Smooth muscle cell (in vitro differentiated cells): Measurements from ENCODE around the gene WBP1L. TPM values are rescaled to one million over a fixed set of nuclear protein-coding genes. Genes with fewer than 3 reads are reported as not detected.

Experiments
- DNase-seq: peaks from one replicate; lab custom pipeline; 2025; ENCODE audit not compliant: unreplicated experiment; lab: John Stamatoyannopoulos, UW
- H2AFZ ChIP-seq: fragments of 200-600 bp; sonication (generic); 2 replicates; pipeline ENCODE4 v1.6.0; 2016; ENCODE audit warnings: antibody characterized with exemption, low read depth, mild to moderate bottlenecking
- H3F3A ChIP-seq: fragments of 200-600 bp; sonication (generic); 2 replicates; pipeline ENCODE4 v1.6.0; 2017; ENCODE audit warnings: antibody characterized with exemption, low read depth
- H3K27ac ChIP-seq: fragments of 200-600 bp; sonication (generic); 2 replicates; pipeline ENCODE4 v1.5.1; 2016; ENCODE audit warnings: low read depth, mild to moderate bottlenecking
- H3K27me3 ChIP-seq: fragments of 200-600 bp; sonication (generic); 2 replicates; pipeline ENCODE4 v1.6.1; 2016; ENCODE audit warnings: low read depth, mild to moderate bottlenecking
- H3K36me3 ChIP-seq: fragments of 200-600 bp; sonication (generic); 2 replicates; pipeline ENCODE4 v1.5.1; 2016; ENCODE audit warnings: low read depth
- H3K4me1 ChIP-seq: fragments of 200-600 bp; sonication (generic); 2 replicates; pipeline ENCODE4 v1.5.1; 2016; ENCODE audit warnings: low read depth
- H3K4me2 ChIP-seq: fragments of 200-600 bp; sonication (generic); 2 replicates; pipeline ENCODE4 v1.6.0; 2016; ENCODE audit warnings: mild to moderate bottlenecking
- H3K4me3 ChIP-seq: fragments of 200-600 bp; sonication (generic); 2 replicates; pipeline ENCODE4 v1.5.1; 2016; ENCODE audit warnings: mild to moderate bottlenecking
- H3K79me2 ChIP-seq: fragments of 200-600 bp; sonication (generic); 2 replicates; pipeline ENCODE4 v1.6.0; 2016; ENCODE audit warnings: low read depth, mild to moderate bottlenecking
- H3K9ac ChIP-seq: fragments of 200-600 bp; sonication (generic); 2 replicates; pipeline ENCODE4 v1.6.0; 2016; ENCODE audit warnings: low read depth
- H3K9me3 ChIP-seq: fragments of 200-600 bp; sonication (generic); replicated peaks from 2 replicates; pipeline ENCODE4 v1.5.1; 2016; ENCODE audit warnings: low read depth
- H4K20me1 ChIP-seq: fragments of 200-600 bp; sonication (generic); 2 replicates; pipeline ENCODE4 v1.6.0; 2016; ENCODE audit warnings: low read depth
- CTCF ChIP-seq: fragments of 200-600 bp; sonication (generic); IDR thresholded peaks from 2 replicates; pipeline ENCODE4 v1.5.1; 2017; ENCODE audit warnings: borderline replicate concordance, mild to moderate bottlenecking, antibody characterized with exemption; ENCODE audit not compliant: insufficient read depth, poor library complexity, severe bottlenecking
- WGBS: methylation state at CpG from one replicate; pipeline ENCODE4 v1.1.7; 2016; ENCODE audit warnings: low lambda C conversion rate; 5-methylcytosine and 5-hydroxymethylcytosine counted together
- polyA plus RNA-seq: library from polyadenylated mRNA; unstranded; fragments of >200 nt; fragmentation: Nextera tagmentation; extraction: Ambion mirVana; gene quantifications from 2 replicates; pipeline ENCODE4 v1.2.1, GENCODE V29; 2016
- total RNA-seq: library from RNA; depleted of rRNA; stranded (reverse); fragments of >200 nt; gene quantifications from 2 replicates; pipeline ENCODE4 v1.2.3, GENCODE V29; 2014

Gene WBP1L
- total and polyA plus RNA-seq, 2 experiments from 2014 or later: 18.0 to 45.3 TPM

GRCh38 chr10:102801496-102801895 lies 57.7 kb downstream of the WBP1L start:
- peak overlapping the region; percentile 35 for H3K27ac ChIP-seq
- H2AFZ ChIP-seq: no peak overlapping the region
- TF ChIP-seq CTCF: no peak
- H3K27me3 ChIP-seq: no peaks in the 10 kb centered on the region
- peaks cover 2% of the 10 kb centered on the region for H3F3A ChIP-seq
- no peak for DNase-seq
- peak overlapping the region; percentile 27 for H3K4me2 ChIP-seq
- peaks cover 38% of the 10 kb centered on the region for H4K20me1 ChIP-seq
- H3K9me3 ChIP-seq: no peaks in the 10 kb centered on the region
- peaks cover 8% of the 10 kb centered on the region for H3K4me1 ChIP-seq
- peaks cover 38% of the 10 kb centered on the region for H3K79me2 ChIP-seq
- H3K9ac ChIP-seq: no peak overlapping the region
- no peaks in the 10 kb centered on the region for H3K36me3 ChIP-seq
- H3K4me3 ChIP-seq: no peak overlapping the region
- 38% methylated on average over 2 of the region's 2 CpGs for WGBS

- no peak overlapping the region for H3K9ac ChIP-seq
- no peaks in the 10 kb centered on the region for H3K27me3 ChIP-seq
- DNase-seq: no peak
- H3K36me3 ChIP-seq: no peaks in the 10 kb centered on the region
- H3K27ac ChIP-seq: peak overlapping the region; percentile 88
- no peak for TF ChIP-seq CTCF
- H3K4me1 ChIP-seq: peaks cover 8% of the 10 kb centered on the region
- H3K4me2 ChIP-seq: no peak overlapping the region
- peaks cover 42% of the 10 kb centered on the region for H3K79me2 ChIP-seq
- no peak overlapping the region for H3K4me3 ChIP-seq
- H3F3A ChIP-seq: peaks cover 3% of the 10 kb centered on the region
- no peak overlapping the region for H2AFZ ChIP-seq
- 42% methylated on average over 3 of the region's 3 CpGs for WGBS
- peaks cover 35% of the 10 kb centered on the region for H4K20me1 ChIP-seq
- no peaks in the 10 kb centered on the region for H3K9me3 ChIP-seq
These were observed 58.2 kb downstream of the WBP1L start for GRCh38 chr10:102801978-102802377.

- Histone ChIP-seq H3K27me3 (no peaks in the 10 kb centered on the region), H4K20me1 (peaks cover 33% of the 10 kb centered on the region), H3K79me2 (peaks cover 43% of the 10 kb centered on the region), H3K9me3 (no peaks in the 10 kb centered on the region), H3K27ac (peak overlapping the region; percentile 88), H3K4me2 (no peak overlapping the region), H3K4me1 (peaks cover 8% of the 10 kb centered on the region), H3K36me3 (no peaks in the 10 kb centered on the region), H3K9ac (peak overlapping the region; percentile 45), H3F3A (peaks cover 3% of the 10 kb centered on the region), H2AFZ (no peak overlapping the region), H3K4me3 (no peak overlapping the region)
- DNase-seq: no peak
- no peak for TF ChIP-seq CTCF
- 22% methylated on average over 6 of the region's 6 CpGs for WGBS
These were observed 59.3 kb downstream of the WBP1L start for GRCh38 chr10:102802920-102803534.

GRCh38 chr10:102804382-102805055 lies 60.8 kb downstream of the WBP1L start:
- no peak for TF ChIP-seq CTCF
- no peak for DNase-seq
- H3K4me1 ChIP-seq: peaks cover 13% of the 10 kb centered on the region
- WGBS: 96% methylated on average over 2 of the region's 2 CpGs
- H3K4me3 ChIP-seq: no peak overlapping the region
- no peak overlapping the region for H2AFZ ChIP-seq
- H3K79me2 ChIP-seq: peaks cover 41% of the 10 kb centered on the region
- H3K9me3 ChIP-seq: no peaks in the 10 kb centered on the region
- peaks cover 3% of the 10 kb centered on the region for H3F3A ChIP-seq
- no peaks in the 10 kb centered on the region for H3K36me3 ChIP-seq
- no peaks in the 10 kb centered on the region for H3K27me3 ChIP-seq
- H3K4me2 ChIP-seq: no peak overlapping the region
- H3K9ac ChIP-seq: no peak overlapping the region
- H4K20me1 ChIP-seq: peaks cover 37% of the 10 kb centered on the region
- H3K27ac ChIP-seq: no peak overlapping the region
